GM21360 (cell line): ENCODE data around the gene ELP6.
A peak's percentile ranks its signal among the peaks of the same experiment; 100 is the strongest.

ENCODE experiments used
- ATAC-seq: cut with Tn5 transposase; IDR thresholded peaks from one replicate; pipeline ENCODE4 v1.9.1; 2021; ENCODE audit warnings: mild to moderate bottlenecking, moderate library complexity; ENCODE audit not compliant: unreplicated experiment

ELP6 gene, protein sequence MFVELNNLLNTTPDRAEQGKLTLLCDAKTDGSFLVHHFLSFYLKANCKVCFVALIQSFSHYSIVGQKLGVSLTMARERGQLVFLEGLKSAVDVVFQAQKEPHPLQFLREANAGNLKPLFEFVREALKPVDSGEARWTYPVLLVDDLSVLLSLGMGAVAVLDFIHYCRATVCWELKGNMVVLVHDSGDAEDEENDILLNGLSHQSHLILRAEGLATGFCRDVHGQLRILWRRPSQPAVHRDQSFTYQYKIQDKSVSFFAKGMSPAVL

DNA sequence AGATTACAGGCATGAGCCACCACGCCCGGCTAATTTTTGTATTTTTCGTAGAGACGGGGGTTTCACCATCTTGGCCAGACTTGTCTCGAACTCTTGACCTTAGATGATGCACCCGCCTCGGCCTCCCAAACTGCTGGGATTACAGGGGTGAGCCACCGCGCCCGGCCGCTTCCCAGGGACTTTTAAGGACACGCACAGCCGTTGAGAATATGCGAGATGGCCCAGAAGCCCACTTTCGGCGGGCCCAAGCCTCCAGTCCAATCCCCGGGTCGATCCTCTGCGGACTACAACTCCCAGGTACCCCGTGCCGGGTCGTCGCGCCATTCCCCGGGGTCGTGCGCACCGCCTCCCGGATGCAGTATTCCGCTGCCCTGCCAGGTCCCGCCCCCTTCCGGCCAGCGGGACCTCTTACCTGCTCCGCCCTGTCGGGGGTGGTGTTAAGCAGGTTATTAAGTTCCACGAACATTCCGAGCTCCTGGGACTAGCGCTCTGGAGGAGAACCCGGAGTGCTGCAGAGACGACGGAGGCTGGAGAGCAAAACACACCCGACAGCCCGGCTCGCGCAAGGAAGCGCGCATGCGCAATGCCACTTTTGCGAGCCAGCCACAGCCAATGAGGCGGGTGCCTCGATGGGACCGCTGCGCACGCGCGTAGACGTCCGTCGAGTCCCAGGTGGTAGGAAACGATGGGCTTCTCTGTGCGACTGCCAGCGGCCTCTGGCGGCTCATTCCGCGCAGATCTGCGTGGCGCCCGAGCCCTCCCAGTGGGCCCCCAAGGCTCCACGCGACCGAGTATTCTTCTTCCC is at the start of gene ELP6:
TSS of gene ELP6 (minus strand) at position 588 of the 805 bp plus-strand sequence. CDS start at position 466, 122 bp downstream.
- ATAC-seq: peak; percentile 87

DNA sequence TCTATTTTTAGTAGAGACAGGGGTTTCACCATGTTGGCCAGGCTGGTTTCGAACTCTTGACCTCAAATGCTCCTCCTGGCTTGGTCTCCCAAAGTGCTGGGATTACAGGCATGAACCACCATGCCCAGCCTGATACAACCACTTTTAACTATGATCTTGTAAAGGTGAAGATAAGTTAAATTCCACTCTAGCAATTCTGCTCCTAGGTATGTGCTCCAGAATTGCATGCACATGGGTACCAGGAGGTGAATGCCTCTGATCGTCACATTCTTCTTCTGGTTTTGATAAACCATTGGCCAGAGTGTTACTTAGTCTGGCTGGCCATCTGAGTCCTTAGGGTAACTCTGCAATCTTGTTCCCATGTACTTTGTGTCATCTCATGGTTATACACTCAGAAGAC is 42.8 kb upstream of the ELP6 start:
- ATAC-seq: no peak

DNA sequence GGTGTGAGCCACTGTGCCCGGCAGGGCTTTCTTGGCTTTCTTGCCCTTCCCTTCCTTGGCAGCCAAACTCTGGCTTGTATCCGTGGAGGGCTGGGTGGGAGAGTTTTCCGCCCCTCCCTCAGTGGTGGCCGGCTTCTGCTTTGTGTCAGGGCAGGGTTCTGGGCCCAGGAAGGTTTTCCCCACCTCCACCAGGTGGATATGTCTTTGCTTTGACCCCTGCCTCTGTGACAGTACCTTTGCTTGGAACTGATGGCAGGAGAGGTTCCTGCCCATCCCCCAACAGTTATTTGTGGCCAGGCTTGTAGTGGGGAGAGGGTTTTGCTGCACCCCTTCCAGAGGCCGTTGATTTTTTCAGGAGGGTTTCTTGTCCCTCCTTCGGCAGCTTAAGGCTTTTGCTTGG is 40.8 kb upstream of the ELP6 start:
- no peak for ATAC-seq

DNA sequence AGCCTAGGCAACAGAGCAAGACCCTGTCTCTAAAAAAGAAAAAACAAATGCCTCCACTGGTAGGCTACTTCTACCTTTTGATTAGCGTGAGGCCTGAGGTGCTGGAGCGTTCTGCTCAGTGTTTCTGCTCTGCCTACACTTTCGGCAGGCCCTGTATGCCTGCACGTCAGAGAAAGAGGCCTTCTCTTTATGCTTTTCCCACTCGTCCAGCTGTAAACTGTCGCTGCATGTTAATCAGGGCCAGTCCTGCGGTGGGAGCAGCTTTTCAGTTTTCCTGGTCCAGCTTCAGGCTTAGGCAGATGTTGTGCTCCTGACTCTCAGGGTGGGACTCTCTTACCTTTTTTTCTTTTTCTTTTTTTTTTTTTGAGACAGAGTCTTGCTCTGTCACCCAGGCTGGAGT is 39.9 kb upstream of the ELP6 start:
- no peak for ATAC-seq

DNA sequence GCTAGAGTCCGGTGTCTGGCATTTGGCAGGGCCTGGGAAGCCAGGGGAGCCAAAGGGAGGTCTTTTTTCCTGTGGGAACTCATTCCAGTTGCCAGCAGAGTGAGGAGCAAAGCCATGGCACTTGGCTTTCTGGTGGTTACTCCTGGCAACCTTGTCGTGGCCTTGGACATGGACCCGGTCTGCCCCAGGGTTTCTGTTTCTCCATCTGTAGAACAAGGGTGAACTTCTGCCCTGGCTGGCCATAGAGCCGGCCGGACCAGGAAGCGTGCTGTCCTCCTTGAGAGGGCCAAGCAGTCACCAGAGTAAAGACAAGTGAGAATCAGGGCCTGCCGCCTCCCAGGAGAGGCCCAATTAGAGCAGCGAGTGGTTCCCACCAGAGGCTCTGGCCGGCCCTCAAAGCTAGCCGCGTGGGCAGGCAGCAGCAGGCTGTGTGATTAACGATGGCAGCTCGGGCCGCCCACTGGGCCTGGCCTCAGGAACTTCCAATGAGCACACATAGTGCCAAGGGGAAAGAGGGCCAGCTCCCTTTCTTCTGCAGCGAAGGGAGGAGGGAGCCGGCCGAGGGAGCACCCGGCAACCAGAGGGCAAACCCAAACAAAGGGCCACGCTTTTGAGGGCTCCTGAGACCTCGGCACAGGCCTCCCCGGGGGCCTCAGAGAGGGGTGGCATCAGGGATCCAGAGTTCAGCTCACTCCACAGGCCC is 29.1 kb upstream of the ELP6 start:
- ATAC-seq: no peak

DNA sequence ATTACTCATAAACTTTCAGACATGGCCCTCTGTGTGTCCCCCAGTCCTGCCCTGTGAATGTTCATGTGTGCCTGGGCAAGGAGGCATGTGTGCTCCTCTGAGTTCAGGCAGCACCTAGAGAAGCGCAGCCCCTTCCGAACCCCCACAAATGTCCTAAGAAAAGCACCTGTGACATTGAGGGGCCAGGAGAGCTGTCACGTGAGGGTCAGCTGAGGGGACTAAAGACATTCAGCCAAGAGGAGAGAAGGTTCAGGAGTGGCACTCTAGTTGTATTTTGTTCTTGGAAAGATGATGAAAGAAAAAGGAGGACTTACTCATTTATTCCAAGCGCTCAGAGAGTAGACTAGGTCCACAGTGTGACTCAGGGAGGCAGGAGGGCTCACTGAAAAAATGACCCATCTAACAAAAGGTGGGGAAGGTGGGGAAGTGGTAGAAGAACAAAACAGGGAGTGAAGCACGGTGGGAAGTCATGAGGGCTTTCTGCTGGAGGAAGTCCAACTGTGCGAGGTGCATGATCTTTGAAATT is 28.1 kb upstream of the ELP6 start:
- no peak for ATAC-seq

DNA sequence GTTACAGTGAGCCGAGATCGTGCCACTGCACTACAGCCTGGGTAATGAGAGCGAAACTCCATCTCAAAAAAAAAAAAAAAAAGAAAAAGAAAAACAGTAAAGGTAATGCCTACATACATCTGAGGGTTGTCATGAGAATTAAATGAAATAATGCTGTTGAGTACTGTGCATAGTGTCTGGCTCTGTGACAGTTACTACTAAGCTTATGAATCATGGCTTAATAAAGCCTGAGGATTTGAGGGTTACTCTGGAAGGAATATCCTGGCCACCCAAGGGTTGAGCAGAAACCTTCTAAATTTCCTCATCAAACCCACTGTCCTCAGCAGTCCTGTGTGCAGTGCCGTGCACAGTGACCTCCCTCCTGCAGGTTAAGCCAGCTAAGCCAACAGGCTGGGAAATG is 26.8 kb upstream of the ELP6 start:
- ATAC-seq: no peak

DNA sequence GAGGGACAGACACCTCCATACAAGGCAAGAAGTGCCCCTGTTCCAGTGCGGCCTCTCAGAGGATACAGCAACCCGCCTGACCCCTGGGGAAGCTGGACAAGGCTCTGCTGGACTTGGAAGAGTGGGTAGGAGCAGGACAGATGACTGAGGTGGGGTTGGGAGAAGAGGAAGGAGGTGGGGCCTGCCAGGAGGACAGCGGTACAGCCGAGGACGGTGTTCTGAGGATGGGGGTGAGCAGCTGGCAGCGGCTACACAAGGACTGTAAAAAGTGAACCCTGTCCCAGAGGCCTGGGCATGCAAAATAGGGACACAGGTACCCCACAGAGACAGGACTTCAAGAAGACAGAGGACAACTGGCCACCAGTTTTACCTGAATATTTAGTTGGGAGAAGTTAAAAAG is 23.5 kb upstream of the ELP6 start:
- ATAC-seq: no peak

DNA sequence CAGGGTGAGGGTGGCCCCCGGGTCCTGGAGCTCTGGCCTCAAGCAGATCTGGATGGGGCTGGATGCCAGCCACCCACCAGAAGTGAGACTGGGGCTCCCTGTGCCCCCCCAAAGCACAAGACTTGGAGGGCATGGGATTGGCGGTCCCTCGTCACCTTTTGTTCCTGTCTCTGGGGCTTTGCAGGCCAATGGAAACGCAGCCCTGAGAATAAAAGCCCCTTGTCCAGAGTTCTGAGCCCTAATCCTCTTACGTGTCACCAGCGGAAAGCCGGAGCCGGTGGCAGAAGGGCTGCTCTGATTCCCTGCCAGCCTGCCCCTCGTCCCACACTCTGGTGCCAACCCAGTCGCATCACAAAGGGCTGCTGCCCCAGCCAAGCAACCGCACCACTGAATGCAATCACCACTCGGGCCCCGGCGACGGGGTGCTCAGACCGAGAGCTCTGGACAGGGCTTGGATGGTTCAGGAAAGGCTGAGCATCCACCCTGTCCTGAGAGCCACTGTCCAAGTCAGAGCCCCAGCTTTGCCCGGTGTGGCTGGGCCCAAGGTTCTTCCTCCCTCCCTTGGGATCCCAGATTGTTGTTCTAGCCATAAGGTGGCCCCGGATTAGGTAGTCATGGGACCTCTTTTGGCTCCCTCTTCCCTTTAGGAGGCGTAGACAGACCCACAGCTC is 22.8 kb upstream of the ELP6 start:
- ATAC-seq: no peak

DNA sequence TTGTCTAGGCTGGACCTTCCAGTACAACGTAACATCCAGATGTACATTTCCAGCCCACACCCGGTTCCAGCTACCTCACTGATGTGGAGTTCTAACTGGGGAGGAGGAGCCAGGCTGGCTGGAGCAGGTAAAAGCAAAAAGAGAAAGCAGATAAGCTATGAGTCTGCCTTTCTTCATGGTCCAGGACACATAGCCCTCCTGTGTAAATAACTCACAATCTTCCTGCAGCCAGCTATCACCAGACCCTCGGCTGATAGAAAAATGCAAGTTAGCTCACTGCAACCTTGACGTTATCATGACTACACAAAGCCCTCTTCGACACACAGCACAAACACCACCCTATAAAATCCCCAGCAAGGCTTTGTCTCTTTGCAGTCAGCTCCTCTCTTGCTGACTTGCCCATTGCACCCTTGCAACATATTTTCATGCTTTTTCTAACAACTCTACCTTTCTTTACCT is 20.5 kb upstream of the ELP6 start:
- ATAC-seq: no peak

DNA sequence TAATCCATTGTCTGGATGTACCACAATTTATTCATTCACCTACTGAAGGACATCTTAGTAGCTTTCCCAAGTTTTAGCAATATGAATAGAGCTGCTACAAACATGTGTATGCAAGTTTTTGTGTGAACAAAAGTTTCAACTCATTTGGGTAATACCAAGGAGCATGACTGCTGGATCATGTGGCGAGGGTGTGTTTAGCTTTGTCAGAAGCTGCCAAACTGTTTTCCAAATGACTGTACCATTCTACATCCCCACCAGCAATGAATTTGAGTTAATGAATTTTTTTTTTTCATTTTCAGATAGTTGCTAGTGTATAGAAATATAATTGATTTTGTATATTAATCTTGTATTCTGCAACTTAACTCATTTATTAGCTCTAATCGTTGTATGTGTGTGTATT is 20.0 kb upstream of the ELP6 start:
- no peak for ATAC-seq

DNA sequence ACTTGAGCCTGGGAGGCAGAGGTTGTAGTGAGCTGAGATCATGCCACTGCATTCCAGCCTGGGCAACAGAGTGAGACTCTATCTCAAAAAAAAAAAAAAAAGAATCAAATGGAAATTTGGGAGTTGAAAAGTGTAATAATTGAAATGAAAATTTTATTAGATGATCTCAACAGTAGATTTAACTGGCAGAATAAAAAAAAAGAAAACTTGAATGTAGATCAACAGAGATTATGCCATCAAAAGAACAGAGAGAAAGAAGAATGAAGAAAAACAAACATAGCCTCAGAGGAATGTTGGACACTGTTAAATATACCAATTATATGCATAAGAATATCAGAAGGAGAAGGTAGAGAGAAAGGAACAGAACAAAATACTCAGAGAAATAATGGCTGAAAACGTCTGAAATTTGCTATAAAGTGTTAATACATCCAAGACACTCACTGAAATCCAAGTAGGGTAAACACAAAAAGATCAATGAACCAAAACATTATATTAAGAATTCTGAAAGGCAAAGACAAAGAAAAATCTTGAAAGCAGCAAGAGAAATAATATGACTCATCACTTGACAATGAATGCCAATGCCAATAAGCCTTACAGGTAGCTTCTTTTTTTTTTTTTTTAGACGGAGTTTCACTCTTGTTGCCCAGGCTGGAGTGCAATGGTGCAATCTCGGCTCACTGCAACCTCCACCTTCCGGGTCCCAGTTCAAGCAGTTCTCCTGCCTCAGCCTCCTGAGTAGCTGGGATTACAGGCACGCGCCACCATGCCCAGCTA is 14.6 kb upstream of the ELP6 start:
- ATAC-seq: no peak

DNA sequence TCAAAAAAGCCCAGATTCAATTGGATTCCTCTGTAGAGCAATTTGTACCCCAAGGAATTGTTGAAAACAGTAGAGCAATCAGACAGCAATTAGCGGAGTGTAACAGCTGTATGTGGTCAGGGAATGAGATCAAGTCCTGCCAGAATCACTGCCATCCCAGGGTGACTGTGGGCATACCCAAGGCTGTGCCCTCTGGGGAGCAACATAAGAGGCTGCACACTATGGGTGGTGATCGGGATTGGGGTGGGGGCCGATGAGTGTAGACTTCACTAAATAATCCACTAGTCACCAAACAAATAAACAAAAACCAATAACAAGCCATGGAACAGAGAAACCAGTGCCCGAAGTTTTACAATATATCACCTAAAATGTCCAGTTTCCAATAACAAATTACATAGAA is 12.1 kb upstream of the ELP6 start:
- ATAC-seq: no peak

DNA sequence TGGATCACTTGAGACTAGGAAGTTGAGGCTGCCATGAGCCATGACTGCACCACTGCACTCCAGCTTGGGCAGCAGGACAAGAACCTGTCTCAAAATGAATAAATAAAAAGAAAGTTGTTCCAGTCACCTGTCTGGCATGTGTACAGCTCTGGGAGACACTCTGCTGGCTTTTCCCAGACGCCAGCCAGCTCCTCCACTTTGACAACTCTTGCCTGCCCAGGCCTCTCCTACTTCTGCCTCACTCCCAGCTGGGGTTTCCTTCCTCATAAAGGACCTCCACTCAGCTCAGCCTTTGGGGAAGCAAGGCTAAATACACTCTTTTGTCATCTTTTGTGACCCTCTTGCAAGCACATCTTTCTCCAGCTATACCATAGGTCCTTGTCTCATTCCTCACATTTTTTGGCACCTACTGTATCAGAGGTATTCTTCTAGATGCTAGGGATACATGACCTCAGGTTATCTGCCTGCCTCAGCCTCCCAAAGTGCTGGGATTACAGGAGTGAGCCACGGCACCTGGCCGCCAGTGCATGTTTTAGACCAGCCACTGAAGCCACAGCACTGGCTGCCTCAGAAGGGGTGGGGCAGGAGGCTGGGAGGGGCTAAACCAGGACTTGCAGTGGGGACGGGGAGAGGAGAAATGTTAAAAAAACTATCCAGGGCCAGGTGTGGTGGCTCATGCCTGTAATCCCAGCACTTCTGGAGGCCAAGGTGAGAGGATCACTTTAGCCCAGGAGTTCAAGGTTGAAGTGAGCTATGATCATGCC is 10.0 kb upstream of the ELP6 start:
- ATAC-seq: no peak

DNA sequence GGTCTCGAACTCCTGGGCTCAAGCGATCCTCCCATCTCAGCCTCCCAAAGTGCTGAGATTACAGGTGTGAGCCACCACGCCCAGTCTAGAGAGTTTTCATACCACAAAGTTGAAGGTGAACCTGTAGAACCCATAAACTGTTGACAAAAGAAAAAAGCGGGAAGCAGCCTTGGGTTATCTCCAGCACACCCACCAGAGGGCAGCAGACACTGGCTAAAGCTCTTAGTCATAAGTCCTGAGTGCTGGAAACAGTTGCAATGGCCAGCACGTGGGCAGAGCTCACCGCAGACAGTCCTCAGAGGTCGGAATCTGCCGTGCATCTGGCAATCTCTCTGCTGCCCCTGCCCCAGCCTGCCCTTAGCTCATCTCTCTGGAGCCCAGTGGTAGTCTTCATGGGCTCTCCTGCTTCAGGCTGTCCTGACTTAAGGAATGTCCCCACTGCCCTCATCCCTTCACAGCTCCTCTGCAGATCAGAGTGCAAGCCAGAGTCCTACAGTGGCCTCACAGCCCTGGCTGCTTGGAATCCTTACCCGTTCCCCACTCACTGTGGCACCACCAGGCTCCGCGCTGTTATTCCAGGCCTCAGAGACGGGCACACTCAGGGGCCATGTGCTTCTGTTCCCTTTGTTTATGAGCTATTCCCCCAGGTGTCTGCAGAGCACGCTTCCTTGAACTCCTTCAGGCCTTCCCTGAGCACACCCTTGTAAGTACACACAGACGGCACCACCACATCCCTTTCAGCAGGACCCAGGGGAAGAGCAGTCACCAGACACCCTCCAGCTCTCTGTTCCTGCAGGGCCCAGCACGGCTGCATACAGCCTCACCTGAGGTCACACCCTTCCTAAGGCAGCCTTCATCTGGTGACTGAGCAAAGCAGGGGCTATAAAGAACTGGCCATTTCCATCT is 8.8 kb upstream of the ELP6 start:
- ATAC-seq: peak; percentile 66

DNA sequence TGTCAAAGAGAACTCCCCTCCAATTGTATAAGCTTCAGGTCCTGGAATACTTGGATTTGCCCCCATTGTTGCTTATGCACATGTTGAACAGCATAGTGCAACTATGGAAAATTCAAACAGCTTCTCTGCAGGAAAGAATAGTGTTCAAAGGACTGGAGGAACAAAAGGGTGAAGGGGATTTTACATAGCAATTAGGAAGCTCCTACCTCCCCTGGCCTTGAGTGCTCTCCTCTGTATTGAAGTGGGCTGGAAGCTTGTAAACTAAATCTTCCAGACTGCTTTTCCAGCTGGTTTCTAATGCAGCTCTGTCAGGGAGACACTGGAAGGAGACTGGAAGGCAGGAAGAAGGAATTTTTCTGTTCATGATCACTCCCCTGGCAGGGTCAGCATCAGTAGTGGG is 7.2 kb upstream of the ELP6 start:
- ATAC-seq: no peak

DNA sequence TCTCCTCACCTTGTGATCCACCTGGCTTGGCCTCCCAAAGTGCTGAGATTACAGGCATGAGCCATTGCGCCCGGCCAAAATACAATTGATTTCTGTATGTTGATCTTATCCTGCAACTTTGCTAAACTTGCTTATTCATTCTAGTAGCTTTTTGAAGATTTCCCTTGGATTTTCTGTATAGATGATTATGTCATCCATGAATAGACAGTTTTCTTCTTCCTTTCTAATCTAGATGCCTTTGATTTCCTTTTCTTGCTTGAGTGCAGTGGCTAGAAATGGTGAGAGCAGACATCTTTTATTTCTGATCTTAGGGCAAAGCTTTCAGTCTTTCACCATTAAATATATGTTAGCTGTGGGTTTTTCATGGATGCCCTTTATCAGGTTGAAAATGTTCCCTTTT is 4.4 kb upstream of the ELP6 start:
- no peak for ATAC-seq

DNA sequence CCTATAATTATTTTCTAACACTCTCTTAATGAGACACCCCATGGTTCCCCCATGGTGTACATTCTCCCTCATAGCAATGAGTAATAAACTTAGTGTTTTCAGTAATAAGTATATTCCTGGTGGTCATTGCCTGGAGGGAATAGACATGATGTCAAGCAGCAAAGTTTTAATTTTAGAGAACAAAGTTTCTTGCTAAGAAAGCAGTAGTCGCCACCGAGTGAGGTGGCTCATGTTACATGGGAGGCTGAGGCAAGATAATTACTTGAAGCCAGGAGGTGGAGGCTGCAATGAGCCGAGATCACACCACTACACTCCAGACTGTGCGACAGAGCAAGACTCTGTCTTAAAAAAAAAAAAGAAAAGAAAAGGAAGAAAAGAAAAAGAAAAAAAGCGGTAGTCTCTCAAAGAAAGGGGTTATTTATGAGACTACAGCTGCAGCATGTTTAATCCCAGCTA is 2.4 kb upstream of the ELP6 start:
- ATAC-seq: no peak
